H54 (cell line): Measurements from ENCODE around the gene RPUSD4.

ENCODE experiments used
- DNase-seq: peaks from one replicate; pipeline ENCODE4 v3.0.0; 2011; ENCODE audit warnings: low spot score, mixed read lengths; ENCODE audit not compliant: insufficient read length
- FAIRE-seq: peaks from 3 replicates; lab custom pipeline; 2011; peaks lifted over from hg19 to GRCh38; lab: Jason Lieb, UNC
- POLR2A ChIP-seq: IDR thresholded peaks from 2 replicates; pipeline ENCODE4 v1.6.1; 2011; ENCODE audit warnings: low read depth, mild to moderate bottlenecking, low read length

The RPUSD4 gene

DNA sequence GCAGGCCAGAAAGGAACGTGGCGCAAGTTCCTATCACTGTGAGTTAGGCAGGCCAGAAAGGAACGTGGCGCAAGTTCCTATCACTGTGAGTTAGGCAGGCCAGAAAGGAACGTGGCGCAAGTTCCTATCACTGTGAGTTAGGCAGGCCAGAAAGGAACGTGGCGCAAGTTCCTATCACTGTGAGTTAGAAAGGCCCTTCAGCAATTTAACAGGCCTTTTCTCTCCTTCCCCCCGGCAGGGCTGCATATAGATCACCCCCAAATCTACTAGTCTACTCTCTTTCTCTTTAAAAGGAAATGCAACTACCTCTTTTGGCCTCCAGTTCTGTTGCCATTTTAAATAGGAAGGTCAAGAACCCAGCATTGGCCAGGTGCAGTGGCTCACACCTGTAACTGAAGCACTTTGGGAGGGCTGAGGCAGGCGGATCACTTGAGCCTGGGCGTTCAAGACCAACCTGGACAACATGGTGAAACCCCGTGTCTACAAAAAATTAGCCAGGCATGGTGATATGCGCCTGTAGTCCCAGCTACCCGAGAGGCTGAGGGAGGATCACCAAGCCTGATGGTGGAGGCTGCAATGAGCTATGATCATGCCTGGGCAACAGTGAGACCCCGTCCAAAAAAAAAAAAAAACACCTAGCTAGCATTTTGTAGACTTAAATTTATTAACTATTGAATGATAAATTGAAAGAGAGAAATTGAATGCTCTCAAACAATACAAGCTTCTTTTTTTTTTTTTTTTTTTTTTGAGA lies 15.1 kb upstream of the RPUSD4 start:
- no peak for FAIRE-seq
- TF ChIP-seq POLR2A, result no peak
- no peak for DNase-seq

DNA sequence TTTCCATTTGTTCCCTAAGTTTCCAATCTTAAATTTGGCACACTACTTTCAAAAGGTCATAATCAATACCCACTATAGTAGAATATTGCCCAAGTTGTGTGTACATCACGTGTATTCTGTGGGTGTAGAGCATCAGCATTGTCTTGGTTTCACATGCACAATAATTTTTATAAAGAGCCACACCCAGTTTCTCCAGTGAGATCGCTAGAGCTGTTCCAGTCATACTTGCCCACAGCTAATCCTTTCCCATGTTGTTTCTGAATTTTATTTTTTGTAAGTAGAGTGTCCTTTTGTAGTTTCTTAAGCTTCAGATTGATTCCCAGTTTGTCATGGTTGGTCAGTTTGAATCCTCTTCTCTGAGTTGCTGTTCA lies 13.8 kb upstream of the RPUSD4 start:
- DNase-seq (no peak), FAIRE-seq (no peak)
- TF ChIP-seq POLR2A, result no peak

- no peak for TF ChIP-seq POLR2A
- no peak for FAIRE-seq
- no peak for DNase-seq
These were observed 13.3 kb upstream of the RPUSD4 start for GRCh38 chr11:126224647-126225294.

DNA sequence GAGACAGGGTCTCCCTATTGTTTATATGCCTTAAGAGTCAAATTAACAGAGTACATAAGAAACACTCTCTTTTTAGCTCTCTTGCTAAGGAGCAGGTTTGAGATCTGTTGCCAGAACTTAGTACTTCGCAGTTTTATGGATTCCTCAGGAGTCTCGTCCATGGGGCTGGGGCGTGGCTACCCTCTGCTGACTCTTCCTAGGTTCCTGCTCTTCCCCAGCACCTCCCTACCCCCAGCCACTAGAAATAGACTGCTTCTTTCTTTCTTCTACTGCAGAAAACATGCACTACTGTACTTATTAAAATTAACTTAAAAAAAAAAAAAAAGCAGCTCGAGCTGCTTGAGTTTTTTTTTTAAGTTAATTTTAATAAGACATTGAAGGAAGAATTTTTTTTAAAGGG lies 8.1 kb upstream of the RPUSD4 start:
- no peak for DNase-seq
- no peak for FAIRE-seq
- no peak for TF ChIP-seq POLR2A

DNA sequence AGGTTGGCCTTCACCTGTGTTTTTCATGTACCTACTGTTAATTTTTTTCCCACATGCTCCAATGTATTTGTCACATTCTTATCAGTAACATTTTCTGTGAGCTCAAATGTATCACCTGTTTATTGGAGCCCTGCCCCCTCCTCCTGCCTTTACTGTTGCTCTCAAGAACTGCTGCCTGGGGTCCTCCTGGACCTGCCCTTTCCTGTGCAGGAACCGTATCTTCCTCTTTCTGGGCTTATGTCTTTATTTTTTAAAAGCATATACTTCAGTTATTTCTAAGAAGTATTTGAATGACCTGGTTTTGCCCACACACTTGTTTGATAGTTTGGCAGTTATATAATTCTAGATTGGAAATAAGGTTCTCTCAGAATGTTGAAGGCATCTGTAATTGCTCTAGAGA lies 6.0 kb upstream of the RPUSD4 start:
- no peak for TF ChIP-seq POLR2A
- FAIRE-seq, result no peak
- no peak for DNase-seq

- no peak for TF ChIP-seq POLR2A
- no peak for DNase-seq
- FAIRE-seq, result no peak
These were observed 5.3 kb upstream of the RPUSD4 start for GRCh38 chr11:126216526-126217305.

GRCh38 chr11:126214841-126215240 lies 3.4 kb upstream of the RPUSD4 start:
- DNase-seq, result no peak
- TF ChIP-seq POLR2A, result no peak
- no peak for FAIRE-seq

DNA sequence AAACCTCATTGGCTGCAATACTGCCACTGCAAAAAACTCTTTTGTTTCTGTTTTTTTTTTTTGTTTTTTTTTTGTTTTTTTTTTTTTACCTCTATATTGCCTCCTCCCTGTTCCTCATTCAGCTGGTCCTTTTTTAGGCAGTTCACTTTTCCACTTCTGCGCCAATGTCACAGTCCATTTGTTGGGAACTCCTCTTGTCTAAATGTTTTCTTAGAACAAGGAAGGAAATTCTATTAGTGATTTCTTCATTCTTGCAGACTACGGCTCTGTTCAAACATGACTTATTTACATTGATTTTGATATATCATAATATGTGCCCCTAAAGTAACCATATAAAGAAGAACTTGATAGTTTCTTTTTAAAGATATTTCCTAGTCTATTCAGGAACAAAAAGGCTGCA lies 3.0 kb upstream of the RPUSD4 start:
- FAIRE-seq (no peak), DNase-seq (no peak)
- TF ChIP-seq POLR2A, result no peak

DNA sequence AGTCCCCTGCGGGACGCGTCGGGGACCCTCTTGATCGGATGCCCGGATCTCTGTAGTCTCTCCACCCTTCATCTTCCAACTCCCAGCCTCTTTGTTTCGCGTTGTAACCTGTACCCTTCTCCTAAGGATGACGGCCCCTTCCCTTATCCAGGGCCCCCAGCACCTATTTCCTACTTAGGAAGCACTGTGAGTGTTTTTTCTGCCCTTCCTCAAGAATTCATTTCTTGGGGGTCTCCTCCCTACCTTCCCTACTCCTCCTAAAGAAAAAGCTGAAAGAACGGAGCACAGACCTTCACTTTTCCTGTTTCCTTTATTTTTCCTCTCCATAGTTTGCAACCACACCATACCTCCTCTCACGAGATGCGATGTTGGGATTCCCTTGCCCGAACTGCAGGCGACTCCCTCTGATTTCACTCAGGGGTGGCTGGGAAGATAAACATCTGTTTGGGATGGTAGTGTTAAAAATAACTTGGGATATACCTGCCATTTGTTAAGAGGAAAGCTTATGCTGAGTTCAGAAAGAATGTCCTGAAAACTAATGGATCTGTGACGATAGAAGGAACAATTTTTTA lies 725 bp upstream of the RPUSD4 start:
- FAIRE-seq, result no peak
- TF ChIP-seq POLR2A, result no peak
- no peak for DNase-seq

DNA sequence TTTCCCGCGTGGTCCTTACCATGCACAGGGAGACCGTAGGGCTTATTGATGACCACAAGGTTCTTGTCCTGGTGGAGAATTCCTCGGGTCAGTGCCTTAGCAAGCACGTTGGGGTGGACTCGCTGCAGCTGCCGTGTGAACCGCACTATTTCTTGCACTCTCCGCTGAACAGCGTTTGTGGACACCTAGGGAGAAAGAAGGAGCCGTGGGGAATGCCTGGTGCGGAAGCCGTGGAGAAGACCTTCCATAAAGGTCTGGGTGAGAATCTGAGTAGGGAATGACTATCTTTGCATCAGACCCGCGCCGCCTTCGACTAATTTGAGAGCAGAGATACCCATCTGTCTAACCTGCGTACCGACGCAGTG lies 597 bp downstream of the RPUSD4 start:
- FAIRE-seq, result no peak
- no peak for DNase-seq
- no peak for TF ChIP-seq POLR2A

DNA sequence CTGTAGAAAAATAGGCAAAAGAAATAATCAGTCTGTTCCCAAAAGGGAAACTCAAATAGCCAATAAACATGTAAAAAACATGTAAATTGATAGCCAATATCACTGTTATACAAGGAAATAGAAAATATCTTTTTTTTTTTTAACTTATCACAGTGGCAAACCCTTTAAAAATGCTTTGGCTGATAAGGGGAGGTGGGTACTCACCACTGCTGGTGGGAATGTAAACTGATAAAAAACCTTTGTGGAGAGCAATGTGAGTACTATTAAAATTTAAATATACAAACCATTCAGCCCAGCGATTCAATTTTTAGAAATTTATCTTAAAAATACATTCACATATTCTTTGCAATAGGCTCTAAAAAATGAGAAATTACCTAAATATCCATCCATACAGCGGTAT lies 3.6 kb downstream of the RPUSD4 start:
- FAIRE-seq (no peak), DNase-seq (no peak)
- no peak for TF ChIP-seq POLR2A

DNA sequence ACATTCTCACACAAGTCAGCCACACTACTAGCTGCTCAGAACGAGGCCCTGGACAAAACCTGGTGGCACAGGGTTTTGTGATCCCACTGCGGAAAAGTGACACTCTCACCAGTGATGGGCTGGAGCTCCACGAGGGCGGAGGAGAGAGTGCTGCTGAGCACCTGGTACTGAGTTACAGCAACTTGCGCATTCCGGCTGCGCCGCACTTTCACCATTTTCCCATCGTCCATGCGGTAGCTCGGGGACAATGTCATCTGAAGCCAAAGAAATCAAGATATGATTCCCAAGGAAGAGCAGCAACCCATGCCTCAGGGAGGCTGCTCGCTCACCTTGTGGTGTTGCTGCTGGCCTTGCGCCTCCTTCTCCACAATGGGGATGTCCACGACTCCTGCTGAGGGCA lies 6.1 kb downstream of the RPUSD4 start:
- FAIRE-seq (no peak), DNase-seq (no peak)

GRCh38 chr11:126202646-126203359 lies 8.6 kb downstream of the RPUSD4 start:
- no peak for FAIRE-seq
- TF ChIP-seq POLR2A, result no peak
- DNase-seq, result no peak

More for the DNA sequence above, 6.1 kb downstream of the RPUSD4 start:
- no peak for TF ChIP-seq POLR2A
